Muscle layer of colon (tissue), 2 donors: ENCODE measurements around the gene PARD3B.

ENCODE experiments used
- H3K27ac ChIP-seq: one replicate; pipeline ENCODE4 v1.7.0; 2013; ENCODE audit warnings: low read depth, mild to moderate bottlenecking, low read length, moderate library complexity
- H3K27me3 ChIP-seq, 2 donors: one replicate each; pipeline ENCODE4 v1.7.0; 2013; ENCODE audit warnings: low read length in 2 of 2, mild to moderate bottlenecking in 2 of 2; ENCODE audit not compliant: insufficient read depth in 2 of 2, control insufficient read depth in 1 of 2
- H3K36me3 ChIP-seq: one replicate; pipeline ENCODE4 v1.7.0; 2013; ENCODE audit warnings: mild to moderate bottlenecking, low read length; ENCODE audit not compliant: insufficient read depth
- H3K4me1 ChIP-seq: one replicate; pipeline ENCODE4 v1.7.0; 2013; ENCODE audit warnings: mild to moderate bottlenecking, low read length; ENCODE audit not compliant: insufficient read depth
- H3K4me3 ChIP-seq, 2 donors: one replicate each; pipeline ENCODE4 v1.7.0; 2013; ENCODE audit warnings: low read length in 2 of 2, low read depth in 1 of 2, mild to moderate bottlenecking in 1 of 2, moderate library complexity in 1 of 2
- H3K9ac ChIP-seq: one replicate; pipeline ENCODE4 v1.7.0; 2013; ENCODE audit warnings: low read length
- H3K9me3 ChIP-seq: one replicate; pipeline ENCODE4 v1.7.0; 2013; ENCODE audit warnings: mild to moderate bottlenecking, low read length
- donor health status: abdominal sarcoma.
- donor health status: Adenocarcinoma of cecum.

The PARD3B gene

GRCh38 chr2:205405194-205405593, 859.9 kb downstream of the PARD3B start:
- H3K27me3 ChIP-seq: no peaks in the 10 kb centered on the region
- no peak overlapping the region for H3K9ac ChIP-seq
- H3K9me3 ChIP-seq: no peaks in the 10 kb centered on the region
- H3K27ac ChIP-seq: no peak overlapping the region
- H3K36me3 ChIP-seq: no peaks in the 10 kb centered on the region
- peaks cover 14% of the 10 kb centered on the region for H3K4me1 ChIP-seq
- no peak overlapping the region for H3K4me3 ChIP-seq

- no peak overlapping the region for H3K4me3 ChIP-seq
- peaks cover 14% of the 10 kb centered on the region for H3K4me1 ChIP-seq
- no peaks in the 10 kb centered on the region for H3K36me3 ChIP-seq
- H3K27me3 ChIP-seq: no peaks in the 10 kb centered on the region
- H3K27ac ChIP-seq: no peak overlapping the region
- no peak overlapping the region for H3K9ac ChIP-seq
- H3K9me3 ChIP-seq: no peaks in the 10 kb centered on the region
Measured at GRCh38 chr2:205405752-205406151, 860.5 kb downstream of the PARD3B start.

- Histone ChIP-seq H3K4me1 (peaks cover 20% of the 10 kb centered on the region), H3K27me3 (no peaks in the 10 kb centered on the region), H3K4me3 (no peak overlapping the region), H3K27ac (no peak overlapping the region), H3K9me3 (no peaks in the 10 kb centered on the region), H3K36me3 (no peaks in the 10 kb centered on the region), H3K9ac (no peak overlapping the region)
Measured at GRCh38 chr2:205407984-205408383, 862.7 kb downstream of the PARD3B start.

- Histone ChIP-seq H3K4me3 (no peak overlapping the region), H3K36me3 (no peaks in the 10 kb centered on the region), H3K4me1 (peaks cover 20% of the 10 kb centered on the region), H3K27me3 (no peaks in the 10 kb centered on the region), H3K27ac (no peak overlapping the region), H3K9me3 (no peaks in the 10 kb centered on the region), H3K9ac (no peak overlapping the region)
Measured at GRCh38 chr2:205408696-205409095, 863.4 kb downstream of the PARD3B start.

- H3K27ac ChIP-seq: no peak overlapping the region
- H3K27me3 ChIP-seq: no peaks in the 10 kb centered on the region
- H3K9ac ChIP-seq: no peak overlapping the region
- no peak overlapping the region for H3K4me3 ChIP-seq
- H3K9me3 ChIP-seq: no peaks in the 10 kb centered on the region
- H3K4me1 ChIP-seq: peaks cover 20% of the 10 kb centered on the region
- no peaks in the 10 kb centered on the region for H3K36me3 ChIP-seq
Measured at GRCh38 chr2:205409411-205409810, 864.1 kb downstream of the PARD3B start.

- Histone ChIP-seq H3K9me3 (no peaks in the 10 kb centered on the region), H3K4me3 (no peak overlapping the region), H3K4me1 (peaks cover 20% of the 10 kb centered on the region), H3K9ac (no peak overlapping the region), H3K27ac (no peak overlapping the region), H3K36me3 (no peaks in the 10 kb centered on the region), H3K27me3 (no peaks in the 10 kb centered on the region)
Measured at GRCh38 chr2:205411558-205411957, 866.3 kb downstream of the PARD3B start.

- no peak overlapping the region for H3K27ac ChIP-seq
- H3K4me1 ChIP-seq: no peaks in the 10 kb centered on the region
- H3K27me3 ChIP-seq: no peaks in the 10 kb centered on the region
- no peaks in the 10 kb centered on the region for H3K9me3 ChIP-seq
- H3K4me3 ChIP-seq: no peak overlapping the region
- no peak overlapping the region for H3K9ac ChIP-seq
- no peaks in the 10 kb centered on the region for H3K36me3 ChIP-seq
Measured at GRCh38 chr2:205424326-205424725, 879.1 kb downstream of the PARD3B start.

GRCh38 chr2:205425102-205425501, 879.8 kb downstream of the PARD3B start:
- no peaks in the 10 kb centered on the region for H3K36me3 ChIP-seq
- no peak overlapping the region for H3K9ac ChIP-seq
- no peak overlapping the region for H3K27ac ChIP-seq
- no peaks in the 10 kb centered on the region for H3K27me3 ChIP-seq
- H3K4me1 ChIP-seq: no peaks in the 10 kb centered on the region
- H3K9me3 ChIP-seq: no peaks in the 10 kb centered on the region
- H3K4me3 ChIP-seq: no peak overlapping the region

- H3K27me3 ChIP-seq: no peaks in the 10 kb centered on the region
- H3K4me1 ChIP-seq: no peaks in the 10 kb centered on the region
- no peaks in the 10 kb centered on the region for H3K36me3 ChIP-seq
- H3K27ac ChIP-seq: no peak overlapping the region
- H3K9ac ChIP-seq: no peak overlapping the region
- H3K4me3 ChIP-seq: no peak overlapping the region
- H3K9me3 ChIP-seq: no peaks in the 10 kb centered on the region
Measured at GRCh38 chr2:205427112-205427511, 881.8 kb downstream of the PARD3B start.

- Histone ChIP-seq H3K36me3 (no peaks in the 10 kb centered on the region), H3K9me3 (no peaks in the 10 kb centered on the region), H3K27ac (no peak overlapping the region), H3K4me3 (no peak overlapping the region), H3K27me3 (no peaks in the 10 kb centered on the region), H3K4me1 (no peaks in the 10 kb centered on the region), H3K9ac (no peak overlapping the region)
Measured at GRCh38 chr2:205428811-205429210, 883.5 kb downstream of the PARD3B start.

GRCh38 chr2:205435970-205436369, 890.7 kb downstream of the PARD3B start:
- Histone ChIP-seq H3K27ac (no peak overlapping the region), H3K4me3 (no peak overlapping the region), H3K9me3 (no peaks in the 10 kb centered on the region), H3K36me3 (no peaks in the 10 kb centered on the region), H3K27me3 (no peaks in the 10 kb centered on the region), H3K4me1 (no peaks in the 10 kb centered on the region), H3K9ac (no peak overlapping the region)

- Histone ChIP-seq H3K4me1 (no peaks in the 10 kb centered on the region), H3K9me3 (no peaks in the 10 kb centered on the region), H3K9ac (no peak overlapping the region), H3K27me3 (no peaks in the 10 kb centered on the region), H3K36me3 (no peaks in the 10 kb centered on the region), H3K4me3 (no peak overlapping the region), H3K27ac (no peak overlapping the region)
Measured at GRCh38 chr2:205438241-205438640, 893.0 kb downstream of the PARD3B start.
